Neuronal stem cell (in vitro differentiated cells): ENCODE data around the gene LIMS4.
"Not testable (repeated sequence)": the region's sequence is repeated elsewhere in the genome, so short reads cannot be mapped to it uniquely, and the experiment has no call there.

Source experiments
- DNase-seq: peaks from one replicate; pipeline ENCODE4 v3.0.0-alpha.2; 2013; ENCODE audit warnings: low spot score
- H2AFZ ChIP-seq: one replicate; pipeline ENCODE4 v1.6.1; 2013; ENCODE audit warnings: mild to moderate bottlenecking, low read length, inconsistent platforms
- H2AK5ac ChIP-seq: 2 replicates; pipeline ENCODE4 v1.6.1; 2013; ENCODE audit warnings: low read depth, mild to moderate bottlenecking, inconsistent platforms, low read length, moderate library complexity, mixed read lengths
- H2BK120ac ChIP-seq: 2 replicates; pipeline ENCODE4 v1.6.1; 2013; ENCODE audit warnings: low read depth, mild to moderate bottlenecking, inconsistent platforms, low read length, moderate library complexity, mixed read lengths
- H2BK12ac ChIP-seq: one replicate; pipeline ENCODE4 v1.6.1; 2013; ENCODE audit warnings: low read length, inconsistent platforms
- H2BK15ac ChIP-seq: 2 replicates; pipeline ENCODE4 v1.6.1; 2013; ENCODE audit warnings: mild to moderate bottlenecking, low read length, inconsistent platforms, mixed read lengths
- H2BK5ac ChIP-seq: one replicate; pipeline ENCODE4 v1.6.1; 2013; ENCODE audit warnings: inconsistent platforms, mild to moderate bottlenecking, low read length, moderate library complexity
- H3K14ac ChIP-seq: one replicate; pipeline ENCODE4 v1.6.1; 2013; ENCODE audit warnings: low read length, inconsistent platforms
- H3K18ac ChIP-seq: 2 replicates; pipeline ENCODE4 v1.6.1; 2013; ENCODE audit warnings: low read length, inconsistent platforms
- H3K23ac ChIP-seq: 2 replicates; pipeline ENCODE4 v1.6.1; 2013; ENCODE audit warnings: low read depth, mild to moderate bottlenecking, mixed read lengths, low read length, inconsistent platforms; ENCODE audit not compliant: poor library complexity
- H3K27ac ChIP-seq: replicated peaks from 3 replicates; pipeline ENCODE4 v1.5.1; 2013; ENCODE audit warnings: low read length, inconsistent platforms
- H3K27me3 ChIP-seq, 3 experiments: 2 replicates each; pipeline ENCODE4 v1.6.1; 2013; ENCODE audit warnings: low read length in 3 of 3, mild to moderate bottlenecking in 2 of 3, inconsistent platforms in 1 of 3, low read depth in 1 of 3, mixed read lengths in 1 of 3, moderate library complexity in 1 of 3; ENCODE audit not compliant: control insufficient read depth in 3 of 3, insufficient read depth in 3 of 3
- H3K36me3 ChIP-seq, 2 donors: replicated peaks in 1 of 2; 2 replicates each; pipeline ENCODE4 v1.6.1; 2013; ENCODE audit warnings: low read length in 2 of 2; ENCODE audit not compliant: control insufficient read depth in 2 of 2, insufficient read depth in 2 of 2
- H3K4ac ChIP-seq: 2 replicates; pipeline ENCODE4 v1.6.1; 2013; ENCODE audit warnings: inconsistent platforms, mild to moderate bottlenecking, low read length, moderate library complexity
- H3K4me1 ChIP-seq, 2 donors: 1 replicate in 1 of 2; 2 replicates in 1 of 2; pipeline ENCODE4 v1.6.1; 2013; ENCODE audit warnings: low read length in 2 of 2, low read depth in 1 of 2; ENCODE audit not compliant: control insufficient read depth in 2 of 2, insufficient read depth in 1 of 2
- H3K4me2 ChIP-seq: one replicate; pipeline ENCODE4 v1.6.1; 2013; ENCODE audit warnings: mild to moderate bottlenecking, low read length, inconsistent platforms; ENCODE audit not compliant: insufficient read depth, poor library complexity, severe bottlenecking
- H3K4me3 ChIP-seq, 2 donors: 2 replicates each; pipeline ENCODE4 v1.5.1; 2013; ENCODE audit warnings: low read length in 2 of 2, mild to moderate bottlenecking in 2 of 2, inconsistent platforms in 1 of 2, moderate library complexity in 1 of 2
- H3K79me1 ChIP-seq: one replicate; pipeline ENCODE4 v1.6.1; 2013; ENCODE audit warnings: low read depth, mild to moderate bottlenecking, inconsistent platforms, low read length, moderate library complexity
- H3K9ac ChIP-seq: one replicate; pipeline ENCODE4 v1.6.1; 2013; ENCODE audit warnings: mild to moderate bottlenecking, low read depth, low read length, inconsistent platforms; ENCODE audit not compliant: poor library complexity
- H3K9me3 ChIP-seq, 2 donors: replicated peaks in 1 of 2; 2 replicates each; pipeline versions ENCODE3 to v1.6.1; 2013; ENCODE audit warnings: low read length in 2 of 2, mild to moderate bottlenecking in 2 of 2, inconsistent platforms in 1 of 2, low read depth in 1 of 2, mixed read lengths in 1 of 2, moderate library complexity in 1 of 2; ENCODE audit not compliant: control insufficient read depth in 2 of 2, insufficient read depth in 1 of 2
- H4K8ac ChIP-seq: one replicate; pipeline ENCODE4 v1.6.1; 2013; ENCODE audit warnings: low read depth, mild to moderate bottlenecking, inconsistent platforms, low read length, moderate library complexity
- H4K91ac ChIP-seq: one replicate; pipeline ENCODE4 v1.6.1; 2013; ENCODE audit warnings: low read length, low read depth, mild to moderate bottlenecking, inconsistent platforms; ENCODE audit not compliant: poor library complexity
- WGBS, 2 donors: extraction: QIAGEN DNeasy Blood & Tissue Kit; methylation state at CpG; one replicate each; pipeline ENCODE4 v1.1.7; 2013; ENCODE audit warnings: missing lambda C conversion rate in 2 of 2, mixed read lengths in 1 of 2; ENCODE audit not compliant: insufficient read length in 2 of 2, insufficient replicate concordance in 1 of 2; ENCODE audit errors: extremely low coverage in 2 of 2; 5-methylcytosine and 5-hydroxymethylcytosine counted together

The LIMS4 gene

GRCh38 chr2:110424421-110424820 is 48.2 kb downstream of the LIMS4 start:
- H2BK15ac ChIP-seq, H2BK120ac ChIP-seq, H3K18ac ChIP-seq, DNase-seq, H4K91ac ChIP-seq, H3K27me3 ChIP-seq, H2AFZ ChIP-seq, H3K36me3 ChIP-seq, H2AK5ac ChIP-seq, H3K4me3 ChIP-seq, H2BK5ac ChIP-seq, H3K4ac ChIP-seq, H3K4me2 ChIP-seq, H3K9ac ChIP-seq, H3K4me1 ChIP-seq, H4K8ac ChIP-seq, H3K27ac ChIP-seq, H3K14ac ChIP-seq, H2BK12ac ChIP-seq, H3K23ac ChIP-seq, H3K9me3 ChIP-seq, H3K79me1 ChIP-seq: not testable (repeated sequence)
- WGBS, 2 donors, result no CpG with 5 or more reads among the region's 4 CpGs

- H3K18ac ChIP-seq, H3K36me3 ChIP-seq, H3K4ac ChIP-seq, DNase-seq, H3K27me3 ChIP-seq, H2BK15ac ChIP-seq, H3K23ac ChIP-seq, H2AFZ ChIP-seq, H4K91ac ChIP-seq, H2AK5ac ChIP-seq, H3K4me2 ChIP-seq, H3K9me3 ChIP-seq, H3K9ac ChIP-seq, H2BK12ac ChIP-seq, H3K4me3 ChIP-seq, H3K27ac ChIP-seq, H2BK120ac ChIP-seq, H3K79me1 ChIP-seq, H4K8ac ChIP-seq, H2BK5ac ChIP-seq, H3K14ac ChIP-seq, H3K4me1 ChIP-seq: not testable (repeated sequence)
- no CpG with 5 or more reads among the region's 56 CpGs for WGBS, 2 donors
These were observed 49.0 kb downstream of the LIMS4 start for GRCh38 chr2:110423574-110423962.

GRCh38 chr2:110422852-110423573 is 49.6 kb downstream of the LIMS4 start:
- H3K4me2 ChIP-seq, H3K4ac ChIP-seq, H2BK5ac ChIP-seq, H3K9me3 ChIP-seq, H3K18ac ChIP-seq, H2BK120ac ChIP-seq, H3K27ac ChIP-seq, H4K8ac ChIP-seq, H3K9ac ChIP-seq, H2BK12ac ChIP-seq, H3K79me1 ChIP-seq, H3K36me3 ChIP-seq, H2AK5ac ChIP-seq, DNase-seq, H2BK15ac ChIP-seq, H3K4me3 ChIP-seq, H3K27me3 ChIP-seq, H3K14ac ChIP-seq, H3K4me1 ChIP-seq, H4K91ac ChIP-seq, H3K23ac ChIP-seq, H2AFZ ChIP-seq: not testable (repeated sequence)
- WGBS, 2 donors, result no CpG with 5 or more reads among the region's 36 CpGs

GRCh38 chr2:110420641-110421354 is 51.8 kb downstream of the LIMS4 start:
- not testable (repeated sequence) for H2BK120ac ChIP-seq, H3K4me1 ChIP-seq, H3K79me1 ChIP-seq, H4K91ac ChIP-seq, H3K9me3 ChIP-seq, H3K27me3 ChIP-seq, H3K18ac ChIP-seq, H2AFZ ChIP-seq, H3K36me3 ChIP-seq, H4K8ac ChIP-seq, H2AK5ac ChIP-seq, H3K4me2 ChIP-seq, H3K27ac ChIP-seq, H3K14ac ChIP-seq, H2BK15ac ChIP-seq, H3K4ac ChIP-seq, H2BK5ac ChIP-seq, H3K9ac ChIP-seq, H3K4me3 ChIP-seq, H3K23ac ChIP-seq, H2BK12ac ChIP-seq, DNase-seq
- WGBS, 2 donors, result no CpG with 5 or more reads among the region's 9 CpGs
